Liver (tissue), 9 donors: ENCODE results near the gene POU2F2. TPM values are rescaled to one million over a fixed set of nuclear protein-coding genes. Genes with fewer than 3 reads are reported as not detected.

Experiments
- DNase-seq: peaks from one replicate; pipeline ENCODE4 v3.0.0-alpha.2; 2017; ENCODE audit warnings: low spot score
- H3K27ac ChIP-seq, 2 donors: one replicate each; pipeline ENCODE4 v1.7.0; 2013; ENCODE audit warnings: inconsistent platforms in 2 of 2, low read length in 2 of 2, control low read depth in 1 of 2, low read depth in 1 of 2, mild to moderate bottlenecking in 1 of 2
- H3K27me3 ChIP-seq, 4 donors: one replicate each; pipeline versions ENCODE4 v1.6.1 to v1.7.0; 2013; ENCODE audit warnings: low read length in 3 of 4, inconsistent platforms in 1 of 4, mild to moderate bottlenecking in 1 of 4, moderate library complexity in 1 of 4; ENCODE audit not compliant: control insufficient read depth in 4 of 4, insufficient read depth in 4 of 4
- H3K36me3 ChIP-seq, 4 donors: one replicate each; pipeline versions ENCODE4 v1.6.1 to v1.7.0; 2013; ENCODE audit warnings: low read length in 3 of 4, mild to moderate bottlenecking in 3 of 4, low read depth in 1 of 4, moderate library complexity in 1 of 4; ENCODE audit not compliant: control insufficient read depth in 4 of 4, insufficient read depth in 3 of 4
- H3K4me1 ChIP-seq, 4 donors: one replicate each; pipeline versions ENCODE4 v1.6.1 to v1.7.0; 2013; ENCODE audit warnings: low read length in 3 of 4, mild to moderate bottlenecking in 3 of 4, moderate library complexity in 1 of 4; ENCODE audit not compliant: control insufficient read depth in 4 of 4, insufficient read depth in 4 of 4
- H3K4me3 ChIP-seq, 3 donors: one replicate each; pipeline versions ENCODE4 v1.6.1 to v1.7.0; 2013; ENCODE audit warnings: low read length in 3 of 3, control low read depth in 1 of 3, low read depth in 1 of 3, mild to moderate bottlenecking in 1 of 3
- H3K9ac ChIP-seq, 2 donors: one replicate each; pipeline ENCODE4 v1.7.0; 2013; ENCODE audit warnings: low read length in 2 of 2, mild to moderate bottlenecking in 2 of 2, moderate library complexity in 2 of 2, control low read depth in 1 of 2, low read depth in 1 of 2
- H3K9me3 ChIP-seq, 4 donors: one replicate each; pipeline versions ENCODE4 v1.6.1 to v1.7.0; 2013; ENCODE audit warnings: low read length in 3 of 4; ENCODE audit not compliant: control insufficient read depth in 4 of 4
- ATF3 ChIP-seq: IDR thresholded peaks from 2 replicates; pipeline ENCODE4 v1.6.1; 2016; ENCODE audit warnings: antibody characterized with exemption
- CTCF ChIP-seq: fragments of 150-350 bp; IDR thresholded peaks from 2 replicates; pipeline ENCODE4 v1.5.1; 2017; ENCODE audit warnings: improper control_type of control experiment, low read depth, low read length; ENCODE audit not compliant: missing input control
- EGR1 ChIP-seq, 2 donors: IDR thresholded peaks; 2 replicates each; pipeline ENCODE4 v1.6.1; 2016 to 2018; ENCODE audit warnings: antibody characterized with exemption in 2 of 2, low read depth in 2 of 2
- FOXA1 ChIP-seq: IDR thresholded peaks from 2 replicates; pipeline ENCODE4 v1.6.1; 2016; ENCODE audit warnings: antibody characterized with exemption
- FOXA2 ChIP-seq: IDR thresholded peaks from 2 replicates; pipeline ENCODE4 v1.6.1; 2016; ENCODE audit warnings: antibody characterized with exemption
- GABPA ChIP-seq, 2 donors: IDR thresholded peaks in 1 of 2; conservative IDR thresholded peaks in 1 of 2; 2 replicates each; pipeline ENCODE4 v1.6.1; 2016; ENCODE audit warnings: antibody characterized with exemption in 2 of 2, mild to moderate bottlenecking in 1 of 2, moderate library complexity in 1 of 2
- HNF4A ChIP-seq, 2 donors: conservative IDR thresholded peaks; 2 replicates each; pipeline ENCODE4 v1.6.1; 2016; ENCODE audit warnings: antibody characterized with exemption in 2 of 2, mild to moderate bottlenecking in 2 of 2
- HNF4G ChIP-seq: IDR thresholded peaks from 2 replicates; pipeline ENCODE4 v1.6.1; 2016; ENCODE audit warnings: antibody characterized with exemption
- JUND ChIP-seq, 2 donors: IDR thresholded peaks; 2 replicates each; pipeline ENCODE4 v1.6.1; 2016; ENCODE audit warnings: antibody characterized with exemption in 2 of 2
- MAX ChIP-seq: IDR thresholded peaks from 2 replicates; pipeline ENCODE4 v1.6.1; 2016; ENCODE audit warnings: antibody characterized with exemption
- NR2F2 ChIP-seq: IDR thresholded peaks from 2 replicates; pipeline ENCODE4 v1.6.1; 2016; ENCODE audit warnings: antibody characterized with exemption
- RAD21 ChIP-seq, 2 donors: IDR thresholded peaks; 2 replicates each; pipeline ENCODE4 v1.6.1; 2016; ENCODE audit warnings: antibody characterized with exemption in 2 of 2, mild to moderate bottlenecking in 2 of 2
- REST ChIP-seq: IDR thresholded peaks from 2 replicates; pipeline ENCODE4 v1.6.1; 2016; ENCODE audit warnings: antibody characterized with exemption, mild to moderate bottlenecking
- RXRA ChIP-seq, 2 donors: IDR thresholded peaks; 2 replicates each; pipeline ENCODE4 v1.6.1; 2017 to 2018; ENCODE audit warnings: antibody characterized with exemption in 2 of 2, mild to moderate bottlenecking in 1 of 2
- SP1 ChIP-seq: IDR thresholded peaks from 2 replicates; pipeline ENCODE4 v1.6.1; 2018; ENCODE audit warnings: antibody characterized with exemption, mild to moderate bottlenecking
- TAF1 ChIP-seq: conservative IDR thresholded peaks from 2 replicates; pipeline ENCODE4 v1.6.1; 2016; ENCODE audit warnings: antibody characterized with exemption, mild to moderate bottlenecking
- YY1 ChIP-seq: IDR thresholded peaks from 2 replicates; pipeline ENCODE4 v1.6.1; 2016; ENCODE audit warnings: antibody characterized with exemption, mild to moderate bottlenecking
- ZBTB33 ChIP-seq: IDR thresholded peaks from 2 replicates; pipeline ENCODE4 v1.6.1; 2016; ENCODE audit warnings: antibody characterized with exemption
- WGBS: extraction: QIAGEN DNeasy Blood & Tissue Kit; methylation state at CpG from one replicate; pipeline ENCODE4 v1.1.7; 2013; 5-methylcytosine and 5-hydroxymethylcytosine counted together
- polyA plus RNA-seq, 2 donors: library from polyadenylated mRNA; stranded (reverse) in 1 of 2; unstranded in 1 of 2; fragments of 200-250 nt in 1 of 2; fragments of >200 nt in 1 of 2; fragmentation: Nextera tagmentation in 1 of 2; extraction: Ambion mirVana in 1 of 2; gene quantifications; one replicate each; pipeline versions ENCODE4 v1.2.1 to v1.2.3, GENCODE V29; 2013 to 2015
- total RNA-seq, 2 donors: library from RNA; depleted of rRNA; stranded (reverse); fragments of >200 nt; gene quantifications; one replicate each; pipeline ENCODE4 v1.2.3, GENCODE V29; 2014
- donor health status: healthy.
- donor health status: healthy.
- donor health status: healthy.
- donor health status: healthy.
- donor health status: healthy.

POU2F2 gene
- total and polyA plus RNA-seq, 4 donors: 0.75 to 1.2 (median 0.97) TPM

GRCh38 chr19:42175952-42176648, 43.9 kb upstream of the POU2F2 start:
- Histone ChIP-seq H3K4me3 (peak overlapping the region in 1 of 3 donors; percentile 42), H3K27ac (no peak overlapping the region), H3K9me3 (no peaks in the 10 kb centered on the region), H3K27me3 (peaks cover 0 to 19% (median 9%) of the 10 kb centered on the region in 4 donors), H3K36me3 (no peaks in the 10 kb centered on the region), H3K9ac (no peak overlapping the region), H3K4me1 (peaks cover 2 to 8% (median 5%) of the 10 kb centered on the region in 4 donors)
- no peak for DNase-seq
- TF ChIP-seq ATF3 (no peak), YY1 (no peak), ZBTB33 (no peak), MAX (no peak), SP1 (no peak), FOXA1 (no peak), RAD21 (IDR thresholded peaks at IDR 0.05) (no peak), EGR1 (IDR thresholded peaks at IDR 0.05; ENCODE audit: low read depth in 2 of 2) (no peak), HNF4G (no peak), REST (no peak), RXRA (IDR thresholded peaks at IDR 0.05) (no peak), NR2F2 (no peak), CTCF (no peak), JUND (IDR thresholded peaks at IDR 0.05) (no peak), GABPA (IDR thresholded peaks at IDR 0.05 in 1 of 2, conservative IDR thresholded peaks at IDR 0.05 in 1 of 2) (no peak), HNF4A (conservative IDR thresholded peaks at IDR 0.05) (no peak), FOXA2 (no peak), TAF1 (no peak)
- WGBS: 4% methylated on average over 34 of the region's 34 CpGs
